BLaER1 treated with 17β-estradiol and CSF1 and Interleukin-3, amounts not matched to agents 10 nM and 100 nM (cell line): ENCODE measurements around the gene CDK3.

Experiments used
- H3K27ac ChIP-seq, 11 experiments: shearing (Covaris generic); formaldehyde crosslinking; 2 replicates each; pipeline ENCODE4 v1.8.1; 2022
- H3K27me3 ChIP-seq, 11 experiments: shearing (Covaris generic); formaldehyde crosslinking; 2 replicates each; pipeline ENCODE4 v1.8.1; 2022
- H3K36me3 ChIP-seq, 11 experiments: shearing (Covaris generic); formaldehyde crosslinking; 2 replicates each; pipeline ENCODE4 v1.8.1; 2022
- H3K4me1 ChIP-seq, 10 experiments: shearing (Covaris generic); formaldehyde crosslinking; 2 replicates each; pipeline ENCODE4 v1.8.1; 2022
- H3K4me2 ChIP-seq, 11 experiments: shearing (Covaris generic); formaldehyde crosslinking; 2 replicates each; pipeline ENCODE4 v1.8.1; 2022
- H3K4me3 ChIP-seq, 10 experiments: shearing (Covaris generic); formaldehyde crosslinking; 2 replicates each; pipeline ENCODE4 v1.8.1; 2022
- H3K9ac ChIP-seq, 11 experiments: shearing (Covaris generic); formaldehyde crosslinking; 2 replicates each; pipeline ENCODE4 v1.8.1; 2022
- H3K9me3 ChIP-seq, 11 experiments: shearing (Covaris generic); formaldehyde crosslinking; replicated peaks in 1 of 11; 2 replicates each; pipeline ENCODE4 v1.8.1; 2022
- H4K20me1 ChIP-seq, 11 experiments: shearing (Covaris generic); formaldehyde crosslinking; 2 replicates each; pipeline ENCODE4 v1.8.1; 2022
- Cebpa-rat ChIP-seq, 11 experiments: shearing (Covaris generic); IDR thresholded peaks; 2 replicates each; pipeline ENCODE4 v1.8.1; 2022

CDK3 gene

GRCh38 chr17:75998327-75998795 is 2.3 kb upstream of the CDK3 start:
- Histone ChIP-seq H4K20me1 (no peaks in the 10 kb centered on the region), H3K27me3 (no peaks in the 10 kb centered on the region), H3K36me3 (peaks cover 21 to 62% (median 40%) of the 10 kb centered on the region in 11 experiments; a peak in 21 of 22 replicates), H3K4me3 (no peak overlapping the region), H3K9ac (peak overlapping the region in 3 of 11 experiments; percentile 5 to 31 (median 13); a peak in 2 of 22 replicates), H3K4me1 (peaks cover 27 to 41% (median 35%) of the 10 kb centered on the region in 10 experiments), H3K4me2 (peak overlapping the region in 9 of 11 experiments; percentile 84 to 97 (median 92); a peak in 15 of 22 replicates), H3K9me3 (no peaks in the 10 kb centered on the region), H3K27ac (peak overlapping the region in 7 of 11 experiments; percentile 7 to 73 (median 63); a peak in 9 of 22 replicates)
- no peak for TF ChIP-seq Cebpa-rat (IDR thresholded peaks at IDR 0.05)

GRCh38 chr17:76000016-76000754 is 470 bp upstream of the CDK3 start:
- no peak overlapping the region for H3K4me3 ChIP-seq
- peak overlapping the region in 1 of 11 experiments; percentile 49; a peak in 1 of 22 replicates for H3K9ac ChIP-seq
- TF ChIP-seq Cebpa-rat (IDR thresholded peaks at IDR 0.05) = no peak
- H3K4me2 ChIP-seq = peak overlapping the region in 3 of 11 experiments; percentile 12 to 21 (median 17); a peak in 2 of 22 replicates
- no peaks in the 10 kb centered on the region for H3K9me3 ChIP-seq
- H3K36me3 ChIP-seq = peaks cover 15 to 59% (median 37%) of the 10 kb centered on the region in 11 experiments; a peak in 17 of 22 replicates
- H3K4me1 ChIP-seq = peaks cover 35 to 51% (median 42%) of the 10 kb centered on the region in 10 experiments
- H4K20me1 ChIP-seq = no peaks in the 10 kb centered on the region
- H3K27ac ChIP-seq = peak overlapping the region in 2 of 11 experiments; percentile 11 to 18; a peak in 1 of 22 replicates
- H3K27me3 ChIP-seq = no peaks in the 10 kb centered on the region

DNA sequence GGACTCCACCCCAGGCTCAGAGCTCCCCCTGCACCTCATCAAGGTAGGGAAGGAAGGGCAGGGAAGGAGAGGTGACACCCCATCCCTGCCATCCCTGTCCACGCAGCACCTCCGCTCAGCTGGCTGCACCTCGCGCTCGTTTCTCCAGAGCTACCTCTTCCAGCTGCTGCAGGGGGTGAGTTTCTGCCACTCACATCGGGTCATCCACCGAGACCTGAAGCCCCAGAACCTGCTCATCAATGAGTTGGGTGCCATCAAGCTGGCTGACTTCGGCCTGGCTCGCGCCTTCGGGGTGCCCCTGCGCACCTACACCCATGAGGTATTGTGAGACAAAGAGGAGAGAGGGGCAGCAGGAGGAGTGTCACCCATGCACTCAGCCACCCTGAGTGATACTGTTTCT is 1.4 kb downstream of the CDK3 start:
- Histone ChIP-seq H3K36me3 (peaks cover 14 to 51% (median 30%) of the 10 kb centered on the region in 11 experiments; a peak in 17 of 22 replicates), H3K9ac (no peak overlapping the region), H3K27ac (no peak overlapping the region), H3K27me3 (no peaks in the 10 kb centered on the region), H3K4me2 (no peak overlapping the region), H3K4me1 (peaks cover 18 to 52% (median 44%) of the 10 kb centered on the region in 10 experiments), H3K4me3 (no peak overlapping the region), H4K20me1 (no peaks in the 10 kb centered on the region), H3K9me3 (no peaks in the 10 kb centered on the region)
- TF ChIP-seq Cebpa-rat (IDR thresholded peaks at IDR 0.05) = no peak

- Histone ChIP-seq H3K27me3 (no peaks in the 10 kb centered on the region), H3K4me2 (no peak overlapping the region), H3K9ac (peak overlapping the region in 2 of 11 experiments; percentile 68 to 74; a peak in 1 of 22 replicates), H4K20me1 (no peaks in the 10 kb centered on the region), H3K4me3 (no peak overlapping the region), H3K27ac (peak overlapping the region in 2 of 11 experiments; percentile 84 to 87; a peak in 4 of 22 replicates), H3K9me3 (no peaks in the 10 kb centered on the region), H3K36me3 (peaks cover 14 to 50% (median 30%) of the 10 kb centered on the region in 11 experiments; a peak in 17 of 22 replicates), H3K4me1 (peaks cover 0 to 47% (median 29%) of the 10 kb centered on the region in 10 experiments; a peak in 18 of 20 replicates)
- no peak for TF ChIP-seq Cebpa-rat (IDR thresholded peaks at IDR 0.05)
Measured at GRCh38 chr17:76003915-76004314, 3.3 kb downstream of the CDK3 start.

GRCh38 chr17:76004750-76005262 is 4.2 kb downstream of the CDK3 start:
- Histone ChIP-seq H3K9ac (peak overlapping the region in 8 of 11 experiments; percentile 8 to 75 (median 63); a peak in 14 of 22 replicates), H3K27ac (peak overlapping the region in 8 of 11 experiments; percentile 2 to 87 (median 76); a peak in 15 of 22 replicates), H3K4me3 (no peak overlapping the region), H3K4me1 (peaks cover 0 to 56% (median 33%) of the 10 kb centered on the region in 10 experiments; a peak in 18 of 20 replicates), H3K4me2 (peak overlapping the region in 9 of 11 experiments; percentile 20 to 78 (median 58); a peak in 16 of 22 replicates), H3K9me3 (no peaks in the 10 kb centered on the region), H3K36me3 (peaks cover 14 to 42% (median 29%) of the 10 kb centered on the region in 11 experiments; a peak in 17 of 22 replicates), H4K20me1 (no peaks in the 10 kb centered on the region), H3K27me3 (no peaks in the 10 kb centered on the region)
- no peak for TF ChIP-seq Cebpa-rat (IDR thresholded peaks at IDR 0.05)

GRCh38 chr17:76005263-76006149 is 4.9 kb downstream of the CDK3 start:
- Histone ChIP-seq H3K9ac (peak overlapping the region in 8 of 11 experiments; percentile 8 to 75 (median 63); a peak in 14 of 22 replicates), H3K9me3 (no peaks in the 10 kb centered on the region), H3K4me2 (peak overlapping the region in 9 of 11 experiments; percentile 20 to 78 (median 58); a peak in 15 of 22 replicates), H3K4me1 (peaks cover 0 to 57% (median 36%) of the 10 kb centered on the region in 10 experiments; a peak in 17 of 20 replicates), H3K4me3 (no peak overlapping the region), H3K27me3 (no peaks in the 10 kb centered on the region), H3K27ac (peak overlapping the region in 8 of 11 experiments; percentile 2 to 87 (median 76); a peak in 15 of 22 replicates), H3K36me3 (peaks cover 9 to 37% (median 23%) of the 10 kb centered on the region in 11 experiments; a peak in 16 of 22 replicates), H4K20me1 (no peaks in the 10 kb centered on the region)
- TF ChIP-seq Cebpa-rat (IDR thresholded peaks at IDR 0.05) = no peak

- peak overlapping the region in 4 of 11 experiments; percentile 81 to 87 (median 83); a peak in 2 of 22 replicates for H3K27ac ChIP-seq
- H3K9me3 ChIP-seq = no peaks in the 10 kb centered on the region
- no peak for TF ChIP-seq Cebpa-rat (IDR thresholded peaks at IDR 0.05)
- H3K36me3 ChIP-seq = peaks cover under 1 to 25% (median 12%) of the 10 kb centered on the region in 11 experiments; a peak in 12 of 22 replicates
- no peak overlapping the region for H3K4me3 ChIP-seq
- H3K27me3 ChIP-seq = no peaks in the 10 kb centered on the region
- 0 out of 22 replicates have a peak overlapping the region, but pooled peaks of 1 of the 11 experiments have one; percentile 74 for H3K4me2 ChIP-seq
- H3K9ac ChIP-seq = peak overlapping the region in 7 of 11 experiments; percentile 15 to 75 (median 68); a peak in 3 of 22 replicates
- H4K20me1 ChIP-seq = no peaks in the 10 kb centered on the region
- peaks cover 0 to 65% (median 40%) of the 10 kb centered on the region in 10 experiments; a peak in 17 of 20 replicates for H3K4me1 ChIP-seq
Measured at GRCh38 chr17:76007131-76007849, 6.6 kb downstream of the CDK3 start.
